ENCODE data around the gene PTTG1. TPM values are rescaled to one million over a fixed set of nuclear protein-coding genes. Genes with fewer than 3 reads are reported as not detected.

The PTTG1 gene
- total and polyA plus RNA-seq, 8 donors: 2.3 to 104 (median 23.9) TPM; not detected in 1

DNA sequence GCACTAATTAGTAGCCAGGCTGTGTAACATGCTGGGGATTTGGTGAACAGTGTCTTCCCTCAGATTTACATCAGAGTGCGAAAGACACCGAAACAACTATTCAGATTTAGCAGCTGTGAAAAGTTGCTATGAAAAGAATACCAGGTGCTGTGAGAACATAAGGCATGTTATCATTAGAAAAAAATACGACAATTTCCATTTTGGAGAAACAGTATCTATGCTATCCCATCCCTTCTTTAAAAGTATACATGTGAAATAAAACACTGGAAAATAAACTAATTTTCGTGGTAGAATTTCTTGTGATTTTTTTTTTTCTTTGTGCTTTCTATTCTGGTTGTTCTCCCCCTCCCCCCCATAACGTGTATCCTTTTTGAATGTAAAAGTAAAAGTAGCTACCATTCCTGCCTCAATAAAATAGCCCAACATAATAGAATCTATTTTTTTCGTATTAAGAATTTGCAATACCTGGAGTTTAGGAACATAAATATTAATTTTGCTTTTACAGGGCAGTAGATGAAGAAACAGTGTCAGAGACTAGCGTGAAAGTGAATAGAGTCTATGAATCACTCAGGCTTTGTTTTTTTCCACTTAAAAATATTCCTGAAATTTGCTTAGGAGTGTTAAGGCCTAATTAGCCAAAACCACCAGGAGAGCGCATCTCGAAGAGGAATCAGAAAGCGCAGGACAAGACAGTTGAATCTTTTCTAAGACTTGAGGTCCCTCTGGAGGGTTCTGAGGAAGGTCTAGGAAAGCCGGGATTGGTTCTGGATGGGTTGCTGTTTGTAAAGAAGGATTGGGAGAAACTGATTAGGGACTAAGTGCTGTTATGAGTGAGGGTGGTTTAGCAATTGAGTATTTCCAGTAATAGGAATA, 2.0 kb upstream of the PTTG1 start:
- intact Hi-C loops (cut with DNase I; ENCODE audit: low total_unique reads): no loop called here
- WGBS, 5 donors: 36 to 41% (median 39%) methylated on average over 11 of the region's 11 CpGs
- peak overlapping the region; percentile 65 to 88 (median 72) for H3K4me3 ChIP-seq

DNA sequence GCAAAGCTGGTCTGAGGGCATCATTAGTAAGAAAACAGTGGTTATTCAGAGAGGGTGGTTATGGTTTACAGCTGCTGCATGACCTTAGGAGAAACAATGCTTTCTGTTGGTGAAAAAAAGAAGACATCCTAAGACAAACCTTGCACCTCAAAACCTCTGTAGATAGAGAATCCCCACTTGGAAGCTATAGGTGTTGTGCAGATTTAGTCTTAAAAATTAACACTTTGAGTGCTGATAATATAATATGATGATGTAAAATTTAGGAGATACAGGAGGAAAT, 1.4 kb upstream of the PTTG1 start:
- H3K27ac ChIP-seq: peak overlapping the region in 1 of 5 donors; percentile 91
- H3K36me3 ChIP-seq: peaks cover 0 to 13% (median under 1%) of the 10 kb centered on the region in 4 donors
- no peak overlapping the region for H3K4me3 ChIP-seq
- no peaks in the 10 kb centered on the region for H3K27me3 ChIP-seq
- H3K4me1 ChIP-seq: peaks cover 32 to 64% (median 51%) of the 10 kb centered on the region in 4 donors
- no peaks in the 10 kb centered on the region for H3K9me3 ChIP-seq
- intact Hi-C loops (cut with DNase I; ENCODE audit: low total_unique reads): no loop called here
- no peak for DNase-seq
- no peak for TF ChIP-seq POLR2AphosphoS5 (IDR thresholded peaks at IDR 0.05)
- TF ChIP-seq, protein P1, sequence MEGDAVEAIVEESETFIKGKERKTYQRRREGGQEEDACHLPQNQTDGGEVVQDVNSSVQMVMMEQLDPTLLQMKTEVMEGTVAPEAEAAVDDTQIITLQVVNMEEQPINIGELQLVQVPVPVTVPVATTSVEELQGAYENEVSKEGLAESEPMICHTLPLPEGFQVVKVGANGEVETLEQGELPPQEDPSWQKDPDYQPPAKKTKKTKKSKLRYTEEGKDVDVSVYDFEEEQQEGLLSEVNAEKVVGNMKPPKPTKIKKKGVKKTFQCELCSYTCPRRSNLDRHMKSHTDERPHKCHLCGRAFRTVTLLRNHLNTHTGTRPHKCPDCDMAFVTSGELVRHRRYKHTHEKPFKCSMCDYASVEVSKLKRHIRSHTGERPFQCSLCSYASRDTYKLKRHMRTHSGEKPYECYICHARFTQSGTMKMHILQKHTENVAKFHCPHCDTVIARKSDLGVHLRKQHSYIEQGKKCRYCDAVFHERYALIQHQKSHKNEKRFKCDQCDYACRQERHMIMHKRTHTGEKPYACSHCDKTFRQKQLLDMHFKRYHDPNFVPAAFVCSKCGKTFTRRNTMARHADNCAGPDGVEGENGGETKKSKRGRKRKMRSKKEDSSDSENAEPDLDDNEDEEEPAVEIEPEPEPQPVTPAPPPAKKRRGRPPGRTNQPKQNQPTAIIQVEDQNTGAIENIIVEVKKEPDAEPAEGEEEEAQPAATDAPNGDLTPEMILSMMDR (IDR thresholded peaks at IDR 0.05): no peak
- TF ChIP-seq EP300 (IDR thresholded peaks at IDR 0.05): no peak
- TF ChIP-seq POLR2A (IDR thresholded peaks at IDR 0.05): no peak

More for the DNA sequence above, 2.0 kb upstream of the PTTG1 start:
- no peaks in the 10 kb centered on the region for H3K27me3 ChIP-seq
- no peaks in the 10 kb centered on the region for H3K9me3 ChIP-seq
- peaks cover 32 to 66% (median 51%) of the 10 kb centered on the region in 4 donors for H3K4me1 ChIP-seq
- peak overlapping the region; percentile 38 to 92 (median 91) for H3K27ac ChIP-seq
- H3K36me3 ChIP-seq: peaks cover 4 to 19% (median 6%) of the 10 kb centered on the region in 4 donors
- no peak for DNase-seq
- TF ChIP-seq, protein P1 (IDR thresholded peaks at IDR 0.05): no peak
- no peak for TF ChIP-seq POLR2AphosphoS5 (IDR thresholded peaks at IDR 0.05)
- no peak for TF ChIP-seq EP300 (IDR thresholded peaks at IDR 0.05)
- TF ChIP-seq POLR2A (IDR thresholded peaks at IDR 0.05): no peak

DNA sequence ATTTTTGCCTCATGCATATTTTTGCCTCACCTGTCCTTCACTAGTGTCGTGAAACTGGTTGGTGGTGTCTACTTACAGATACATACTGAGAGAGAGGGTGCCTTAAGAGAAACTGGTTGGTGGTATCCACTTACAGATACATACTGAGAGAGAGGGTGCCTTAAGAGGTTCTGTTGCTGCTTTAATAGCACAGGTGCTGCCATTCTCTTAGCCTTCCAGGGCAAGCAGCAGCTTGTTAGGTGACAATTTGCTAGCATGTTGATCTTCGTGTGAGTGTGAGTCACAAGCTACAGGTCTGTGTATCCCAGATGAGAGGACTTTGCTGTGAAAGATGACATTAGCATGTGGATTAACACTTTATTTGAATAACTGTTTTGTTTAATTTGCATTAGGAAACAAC, 1.4 kb downstream of the PTTG1 start:
- intact Hi-C loops (cut with DNase I; ENCODE audit: low total_unique reads): no loop called here
- DNase-seq: no peak
- WGBS, 5 donors: 38 to 53% (median 42%) methylated on average over 2 of the region's 2 CpGs

DNA sequence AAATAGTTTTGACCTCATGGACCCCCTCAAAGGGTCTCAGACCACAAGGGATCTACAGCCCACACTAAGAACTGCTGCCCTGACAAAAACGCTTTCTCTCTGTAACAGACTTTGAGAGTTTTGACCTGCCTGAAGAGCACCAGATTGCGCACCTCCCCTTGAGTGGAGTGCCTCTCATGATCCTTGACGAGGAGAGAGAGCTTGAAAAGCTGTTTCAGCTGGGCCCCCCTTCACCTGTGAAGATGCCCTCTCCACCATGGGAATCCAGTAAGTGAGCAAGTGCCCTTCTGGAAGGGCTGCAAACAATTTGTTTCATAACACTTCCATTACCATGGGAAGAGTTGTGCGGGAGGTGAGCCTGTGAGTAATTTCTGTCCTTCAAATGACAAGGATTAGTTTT, 6.0 kb downstream of the PTTG1 start:
- no peaks in the 10 kb centered on the region for H3K27me3 ChIP-seq
- H3K9me3 ChIP-seq: no peaks in the 10 kb centered on the region
- peaks cover 0 to 4% (median 0%) of the 10 kb centered on the region in 4 donors for H3K4me1 ChIP-seq
- 95 to 97% (median 97%) methylated on average over 4 of the region's 4 CpGs for WGBS, 5 donors
- H3K4me3 ChIP-seq: no peak overlapping the region
- TF ChIP-seq, protein P1 (IDR thresholded peaks at IDR 0.05): no peak
- TF ChIP-seq EP300 (IDR thresholded peaks at IDR 0.05) (no peak), POLR2AphosphoS5 (IDR thresholded peaks at IDR 0.05) (no peak), POLR2A (IDR thresholded peaks at IDR 0.05) (no peak)
- no peak overlapping the region for H3K27ac ChIP-seq
- peaks cover 0 to 4% (median 0%) of the 10 kb centered on the region in 4 donors for H3K36me3 ChIP-seq
- intact Hi-C loops (cut with DNase I; ENCODE audit: low total_unique reads): no loop called here
- DNase-seq: no peak

More for the DNA sequence above, 1.4 kb downstream of the PTTG1 start:
- Histone ChIP-seq H3K27ac (no peak overlapping the region), H3K4me3 (no peak overlapping the region), H3K36me3 (peaks cover 0 to 4% (median 0%) of the 10 kb centered on the region in 4 donors), H3K4me1 (peaks cover 18 to 36% (median 26%) of the 10 kb centered on the region in 4 donors), H3K9me3 (no peaks in the 10 kb centered on the region), H3K27me3 (no peaks in the 10 kb centered on the region)
- TF ChIP-seq, protein P1 (IDR thresholded peaks at IDR 0.05): no peak
- TF ChIP-seq POLR2AphosphoS5 (IDR thresholded peaks at IDR 0.05): no peak
- no peak for TF ChIP-seq EP300 (IDR thresholded peaks at IDR 0.05)
- no peak for TF ChIP-seq POLR2A (IDR thresholded peaks at IDR 0.05)
